Loucy (cell line): ENCODE results near the gene KIF22.

Experiments
- H2AFZ ChIP-seq: fragments of 200-600 bp; sonication (generic); 2 replicates; pipeline ENCODE4 v1.6.0; 2016; ENCODE audit warnings: antibody characterized with exemption, mild to moderate bottlenecking, low read length, moderate library complexity
- H3F3A ChIP-seq: fragments of 200-600 bp; 2 replicates; pipeline ENCODE4 v1.6.0; 2016; ENCODE audit warnings: antibody characterized with exemption, low read depth, mild to moderate bottlenecking
- H3K27me3 ChIP-seq: fragments of 200-600 bp; sonication (generic); 2 replicates; pipeline ENCODE4 v1.6.1; 2014; ENCODE audit warnings: low read length, mild to moderate bottlenecking; ENCODE audit not compliant: insufficient read depth, poor library complexity, severe bottlenecking
- H3K36me3 ChIP-seq: fragments of 200-600 bp; sonication (generic); 2 replicates; pipeline ENCODE4 v1.6.1; 2016; ENCODE audit warnings: low read length; ENCODE audit not compliant: insufficient read depth
- H3K4me1 ChIP-seq: fragments of 200-600 bp; sonication (generic); 2 replicates; pipeline ENCODE4 v1.5.1; 2014; ENCODE audit warnings: low read length, mild to moderate bottlenecking; ENCODE audit not compliant: insufficient read depth, poor library complexity, severe bottlenecking
- H3K4me2 ChIP-seq: fragments of 200-600 bp; sonication (generic); 2 replicates; pipeline ENCODE4 v1.6.0; 2014; ENCODE audit warnings: antibody characterized with exemption, low read length, low read depth, mild to moderate bottlenecking; ENCODE audit not compliant: poor library complexity, severe bottlenecking
- H3K4me3 ChIP-seq: fragments of 200-600 bp; sonication (generic); 2 replicates; pipeline ENCODE4 v1.5.1; 2014; ENCODE audit warnings: low read length, mild to moderate bottlenecking, mixed read lengths; ENCODE audit not compliant: poor library complexity, severe bottlenecking
- H3K79me2 ChIP-seq: fragments of 200-600 bp; sonication (generic); 2 replicates; pipeline ENCODE4 v1.6.1; 2014; ENCODE audit warnings: low read length; ENCODE audit not compliant: insufficient read depth
- H3K9ac ChIP-seq: fragments of 200-600 bp; sonication (generic); 2 replicates; pipeline ENCODE4 v1.6.0; 2014; ENCODE audit warnings: mild to moderate bottlenecking, low read depth, low read length, moderate library complexity; ENCODE audit not compliant: poor library complexity, severe bottlenecking
- H3K9me2 ChIP-seq: fragments of 200-600 bp; sonication (generic); replicated peaks from 2 replicates; pipeline ENCODE4 v1.6.1; 2016; ENCODE audit warnings: low read depth, low read length, mixed read lengths
- H3K9me3 ChIP-seq: fragments of 200-600 bp; sonication (generic); 2 replicates; pipeline ENCODE4 v1.6.1; 2014; ENCODE audit warnings: mild to moderate bottlenecking, antibody characterized with exemption, low read length, low read depth; ENCODE audit not compliant: insufficient read depth
- H4K20me1 ChIP-seq: fragments of 200-600 bp; sonication (generic); 2 replicates; pipeline ENCODE4 v1.6.0; 2014; ENCODE audit warnings: antibody characterized with exemption, low read length, mild to moderate bottlenecking; ENCODE audit not compliant: insufficient read depth, poor library complexity, severe bottlenecking
- CTCF ChIP-seq: fragments of 200-600 bp; sonication (generic); conservative IDR thresholded peaks from 2 replicates; pipeline ENCODE4 v1.5.1; 2014; ENCODE audit warnings: mild to moderate bottlenecking, antibody characterized with exemption, low read length
- EZH2phosphoT487 ChIP-seq: fragments of 200-600 bp; IDR thresholded peaks from 2 replicates; pipeline ENCODE4 v1.6.1; 2018; ENCODE audit warnings: antibody characterized with exemption, mild to moderate bottlenecking, moderate library complexity, borderline replicate concordance

Gene KIF22

GRCh38 chr16:29844575-29845331 lies 54.2 kb downstream of the KIF22 start:
- TF ChIP-seq CTCF (no peak), EZH2phosphoT487 (no peak)
- H3K9me2 ChIP-seq = no peaks in the 10 kb centered on the region
- H2AFZ ChIP-seq = no peak overlapping the region

GRCh38 chr16:29845656-29846055 lies 55.1 kb downstream of the KIF22 start:
- Histone ChIP-seq H3K4me1 (no peaks in the 10 kb centered on the region), H3K9me2 (no peaks in the 10 kb centered on the region), H3K4me3 (no peak overlapping the region), H3K9ac (no peak overlapping the region), H4K20me1 (no peaks in the 10 kb centered on the region), H3K36me3 (no peaks in the 10 kb centered on the region), H3K79me2 (no peaks in the 10 kb centered on the region), H3K27me3 (no peaks in the 10 kb centered on the region), H3F3A (no peaks in the 10 kb centered on the region), H3K9me3 (no peaks in the 10 kb centered on the region), H3K4me2 (no peak overlapping the region), H2AFZ (no peak overlapping the region)
- TF ChIP-seq EZH2phosphoT487 = no peak
- TF ChIP-seq CTCF = no peak

More at GRCh38 chr16:29844575-29845331, 54.2 kb downstream of the KIF22 start:
- Histone ChIP-seq H3F3A (no peaks in the 10 kb centered on the region), H3K36me3 (no peaks in the 10 kb centered on the region), H3K9ac (no peak overlapping the region), H3K4me3 (no peak overlapping the region), H4K20me1 (no peaks in the 10 kb centered on the region), H3K79me2 (no peaks in the 10 kb centered on the region), H3K27me3 (no peaks in the 10 kb centered on the region), H3K4me1 (no peaks in the 10 kb centered on the region), H3K9me3 (no peaks in the 10 kb centered on the region), H3K4me2 (no peak overlapping the region)

GRCh38 chr16:29848420-29849297 lies 58.1 kb downstream of the KIF22 start:
- H3K9ac ChIP-seq = no peak overlapping the region
- H3K27me3 ChIP-seq = no peaks in the 10 kb centered on the region
- no peaks in the 10 kb centered on the region for H3F3A ChIP-seq
- H3K36me3 ChIP-seq = no peaks in the 10 kb centered on the region
- no peaks in the 10 kb centered on the region for H3K9me3 ChIP-seq
- no peaks in the 10 kb centered on the region for H3K9me2 ChIP-seq
- H3K79me2 ChIP-seq = no peaks in the 10 kb centered on the region
- H4K20me1 ChIP-seq = no peaks in the 10 kb centered on the region
- H2AFZ ChIP-seq = no peak overlapping the region
- H3K4me1 ChIP-seq = no peaks in the 10 kb centered on the region
- H3K4me2 ChIP-seq = no peak overlapping the region
- TF ChIP-seq EZH2phosphoT487 (no peak), CTCF (peak; percentile 92)
- no peak overlapping the region for H3K4me3 ChIP-seq
